Cortex of kidney (tissue), 1 donor: ENCODE results near the gene TMEM87B.

Experiments
- DNase-seq: peaks from one replicate; lab custom pipeline; 2025; lab: John Stamatoyannopoulos, UW

The TMEM87B gene

GRCh38 chr2:112151701-112152440, 96.8 kb downstream of the TMEM87B start:
- DNase-seq: no peak

GRCh38 chr2:112152476-112153178, 97.6 kb downstream of the TMEM87B start:
- no peak for DNase-seq

DNA sequence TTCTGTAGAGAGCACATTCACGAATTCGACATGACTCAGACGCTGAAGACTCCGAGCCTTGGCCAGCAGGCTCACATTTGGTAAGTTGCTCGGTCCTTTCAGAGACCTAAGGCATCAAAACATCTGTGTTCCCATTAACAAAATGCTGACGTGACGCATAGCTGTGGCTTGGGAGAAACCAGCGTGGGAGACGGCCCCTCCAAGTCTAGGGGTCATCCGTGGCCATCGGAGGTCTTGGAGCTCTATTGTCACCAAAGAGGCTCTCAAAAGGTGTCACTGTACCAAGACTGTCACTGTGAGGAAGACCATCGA, 98.1 kb downstream of the TMEM87B start:
- no peak for DNase-seq

- no peak for DNase-seq
Measured at GRCh38 chr2:112153501-112153900, 98.4 kb downstream of the TMEM87B start.

DNA sequence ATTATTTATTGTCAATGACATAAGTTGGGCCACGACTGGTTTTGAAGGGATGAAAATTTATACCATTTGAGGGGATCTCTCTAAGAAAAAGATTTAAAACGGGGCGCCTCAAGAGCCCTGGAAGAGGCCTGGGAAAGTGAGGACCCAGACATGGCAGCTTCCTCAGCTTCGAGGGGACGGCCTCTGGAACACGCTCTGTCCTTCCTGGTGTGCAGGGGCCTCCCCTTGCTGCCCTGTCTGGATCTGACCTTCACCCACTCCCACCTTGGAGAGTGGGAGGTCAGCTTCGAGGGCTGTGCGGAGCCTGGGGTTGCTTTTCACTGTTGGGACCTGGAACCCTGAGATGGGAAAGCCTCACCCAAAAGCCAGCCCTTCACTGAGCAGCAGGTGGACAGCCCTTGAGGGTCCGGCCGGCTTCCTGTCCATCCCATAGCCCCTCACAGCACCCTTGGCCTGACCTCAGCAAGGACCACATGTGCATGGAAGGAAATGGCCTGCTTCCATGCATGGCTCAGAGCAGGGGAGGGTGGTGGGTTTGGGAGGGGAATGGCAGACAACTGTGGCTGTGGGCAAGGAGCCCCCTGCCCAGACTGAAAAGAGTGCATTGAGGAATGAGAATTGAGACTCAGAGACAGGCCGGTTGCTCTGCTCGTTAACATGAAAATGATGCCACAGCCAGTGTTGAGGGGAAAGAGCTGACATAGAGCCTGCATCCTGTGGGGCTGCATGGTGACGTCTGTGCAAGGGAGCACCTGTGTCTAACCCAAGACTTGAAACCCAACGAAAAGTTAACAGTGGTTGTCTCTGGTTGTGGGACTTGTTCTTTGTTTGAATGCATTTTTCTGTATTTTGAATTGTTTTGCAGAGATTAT, 99.4 kb downstream of the TMEM87B start:
- DNase-seq: no peak

DNA sequence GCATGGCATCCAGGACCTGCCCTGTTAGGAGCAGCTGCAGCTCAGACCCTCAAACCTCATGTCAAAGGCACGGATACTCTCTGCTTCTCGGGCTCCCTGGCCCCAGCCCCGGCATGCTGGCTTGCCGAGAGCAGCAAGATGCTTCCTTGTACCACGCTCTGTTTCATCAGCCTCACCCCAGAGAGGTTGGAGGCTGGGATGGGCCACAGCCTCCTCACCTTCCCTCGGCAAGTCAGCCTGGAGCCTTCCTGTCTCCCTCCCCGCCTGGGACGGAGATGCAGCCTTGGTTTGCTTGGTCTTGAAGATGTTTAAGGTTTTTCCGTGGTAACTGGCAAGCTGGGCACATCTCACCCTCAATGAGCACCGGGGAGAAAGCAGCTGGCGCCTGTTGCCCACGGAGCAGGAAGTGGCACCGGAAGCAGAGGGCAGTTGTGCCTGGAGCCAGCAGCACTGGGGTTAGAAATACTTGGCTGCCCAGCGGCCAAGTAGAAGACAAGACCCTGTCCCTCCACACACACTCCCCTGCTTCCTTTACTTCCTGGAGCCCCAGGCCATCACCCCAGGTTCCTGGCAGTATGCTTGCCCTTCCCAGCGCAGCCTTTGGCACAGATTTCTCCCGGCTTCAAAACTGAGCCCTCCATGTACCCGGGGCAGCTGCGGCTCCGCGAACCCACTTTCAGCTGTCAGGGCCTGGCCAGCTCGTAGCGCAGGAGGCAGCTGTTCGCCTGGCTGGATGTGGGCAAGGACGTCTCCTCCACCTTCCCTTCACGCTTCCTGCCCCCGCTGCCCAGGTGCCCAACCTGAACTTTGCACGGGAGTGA, 100.5 kb downstream of the TMEM87B start:
- DNase-seq: no peak

DNA sequence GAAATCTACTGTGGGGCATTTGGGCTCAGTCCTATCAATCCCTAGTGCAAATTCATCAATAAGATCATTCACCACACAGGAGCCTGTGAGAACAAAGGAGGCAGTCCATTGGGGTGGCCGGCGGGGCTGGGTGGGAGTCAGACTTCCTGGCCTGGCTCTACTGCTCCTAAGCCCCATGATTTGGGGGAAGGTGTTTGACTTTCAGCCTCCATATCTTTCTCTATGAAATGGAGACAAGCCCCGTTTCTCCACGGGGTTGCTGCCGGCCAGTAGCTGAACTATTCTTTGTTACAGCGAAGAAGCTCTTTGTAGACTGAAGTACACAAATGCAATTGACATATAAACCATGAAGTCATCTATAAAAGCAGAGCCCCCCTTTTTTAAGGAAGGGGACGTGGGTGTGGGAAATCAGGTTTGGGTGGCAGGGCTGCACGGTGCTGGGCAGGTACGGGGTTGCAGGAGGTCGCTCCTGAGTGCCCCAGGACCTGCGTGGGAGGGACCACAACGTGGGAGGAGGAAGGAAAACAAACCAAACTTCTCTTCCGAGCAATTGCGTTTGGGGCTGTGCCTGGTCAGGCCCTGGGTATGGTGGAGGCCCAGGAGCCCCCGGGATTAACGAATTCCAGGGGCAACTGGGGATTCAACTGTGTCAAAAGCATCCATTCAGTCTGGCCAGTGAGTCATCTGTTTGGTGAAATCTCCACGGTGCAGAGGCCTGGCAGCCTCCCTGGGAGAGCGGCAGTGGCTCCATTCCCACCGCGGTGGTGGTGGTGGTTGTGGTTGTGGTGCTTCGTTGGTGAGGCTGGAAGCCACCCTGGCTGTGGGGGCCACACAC, 101.3 kb downstream of the TMEM87B start:
- no peak for DNase-seq

DNA sequence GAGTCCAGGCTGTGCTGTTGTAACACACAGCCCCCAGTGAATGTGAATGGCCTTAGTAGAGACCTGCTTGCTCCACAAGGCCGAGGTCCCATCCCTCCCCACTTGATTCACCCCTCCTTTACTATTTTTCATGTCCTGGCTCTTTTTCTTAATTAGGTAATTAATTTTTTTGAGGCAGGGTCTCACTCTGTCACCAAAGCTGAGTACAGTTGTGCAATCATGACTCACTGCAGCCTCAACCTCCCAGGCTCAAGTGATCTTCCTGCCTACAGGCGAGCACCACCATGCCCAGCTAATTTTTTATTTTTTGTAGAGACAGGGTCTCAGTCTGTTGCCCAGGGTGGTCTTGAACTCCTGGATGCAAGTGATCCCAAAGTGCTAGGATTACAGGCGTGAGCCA, 102.4 kb downstream of the TMEM87B start:
- DNase-seq: no peak

- no peak for DNase-seq
Measured at GRCh38 chr2:112159454-112159921, 104.4 kb downstream of the TMEM87B start.

- no peak for DNase-seq
Measured at GRCh38 chr2:112160283-112161250, 105.5 kb downstream of the TMEM87B start.

DNA sequence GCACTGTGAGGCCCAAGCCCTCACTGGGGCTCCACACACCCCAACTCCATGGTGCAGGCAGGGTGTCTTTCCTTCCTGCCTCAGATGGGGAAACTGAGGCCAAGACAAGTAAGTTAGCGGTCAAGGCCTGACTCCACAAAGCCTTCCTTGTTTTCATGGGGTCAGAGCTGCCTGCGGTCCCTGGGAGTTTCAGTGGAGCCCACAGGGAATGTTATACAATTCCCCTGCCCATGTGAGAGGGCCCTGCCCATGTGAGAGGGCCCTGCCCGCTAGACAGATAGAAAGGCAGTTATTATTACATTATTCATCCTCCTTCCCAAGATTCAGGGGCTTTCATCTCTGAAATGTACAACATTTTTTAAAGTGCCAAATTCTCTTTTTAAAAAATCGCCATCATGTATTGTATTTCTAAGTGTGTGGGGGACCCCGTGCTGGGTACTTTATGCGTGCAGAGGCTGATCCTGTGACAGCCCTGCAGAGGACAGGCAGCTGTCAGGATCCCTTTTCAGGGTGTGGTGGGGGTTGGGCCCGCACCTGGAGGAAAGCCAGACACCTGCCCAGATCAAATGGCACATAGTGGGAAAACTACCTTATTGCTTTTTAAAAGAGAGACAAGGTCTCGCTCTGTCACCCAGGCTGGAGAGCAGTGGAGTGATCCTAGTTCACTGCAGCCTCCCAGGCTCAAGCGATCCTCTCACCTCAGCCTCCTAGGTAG, 106.5 kb downstream of the TMEM87B start:
- DNase-seq: no peak

DNA sequence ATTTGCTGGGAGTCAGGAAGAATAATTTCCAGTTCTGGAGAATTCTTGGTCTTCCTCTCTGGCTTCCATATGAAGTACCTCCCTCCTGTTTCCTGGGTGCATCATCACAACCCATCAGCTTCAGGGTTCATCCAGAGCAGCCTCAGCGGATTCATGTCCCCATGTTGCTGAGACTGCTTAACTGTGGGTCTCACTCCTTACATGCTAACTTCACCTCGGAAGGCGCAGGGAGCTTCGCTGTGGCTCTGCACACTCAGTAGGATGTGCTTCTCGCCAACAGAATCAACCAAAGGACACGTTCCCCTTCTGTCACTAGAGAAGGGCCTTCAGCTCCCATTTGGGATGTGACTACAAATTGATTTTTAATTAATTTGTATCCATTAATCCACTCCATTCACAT, 107.3 kb downstream of the TMEM87B start:
- DNase-seq: no peak

DNA sequence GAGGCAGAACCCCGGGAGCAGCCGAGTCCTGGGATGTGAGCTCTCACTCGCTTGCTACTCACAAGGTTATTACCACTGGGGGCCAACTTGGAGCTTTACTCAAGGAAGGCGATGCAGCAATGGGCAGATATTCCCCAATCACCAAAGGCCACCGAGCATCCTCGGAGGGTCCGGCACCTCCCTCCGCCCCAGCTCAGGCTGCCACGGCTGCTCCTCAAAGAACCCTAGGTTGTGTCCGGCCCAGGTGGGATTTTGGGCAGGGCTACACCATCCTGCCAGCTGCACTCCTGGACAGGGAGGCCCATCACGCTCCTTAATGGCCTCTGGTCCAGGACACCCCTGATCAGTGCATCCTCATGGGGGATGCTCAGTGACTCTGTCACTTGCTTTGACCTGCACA, 107.9 kb downstream of the TMEM87B start:
- DNase-seq: no peak

DNA sequence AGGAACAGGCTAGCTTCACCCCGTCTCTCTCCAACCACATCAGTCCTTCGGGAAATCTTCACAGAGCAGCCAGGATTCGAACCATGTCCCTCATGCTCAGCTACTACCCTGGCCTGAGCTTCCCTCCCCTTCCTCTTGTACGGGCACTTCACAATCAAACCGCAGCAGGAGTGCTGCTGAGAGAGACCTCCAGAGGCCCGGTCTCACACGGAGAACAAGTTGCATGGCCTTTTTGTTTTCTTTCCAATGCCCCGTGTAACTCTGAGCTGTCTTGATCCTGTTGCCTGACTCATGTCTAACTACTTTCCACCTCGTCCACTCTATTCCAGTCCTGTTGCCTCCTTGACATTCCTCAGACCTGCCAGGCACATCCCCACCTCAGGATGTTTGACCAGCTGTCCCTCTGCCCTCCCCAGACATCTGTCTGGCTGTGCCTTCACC, 108.5 kb downstream of the TMEM87B start:
- DNase-seq: no peak

GRCh38 chr2:112164876-112165275, 109.8 kb downstream of the TMEM87B start:
- DNase-seq: no peak

DNA sequence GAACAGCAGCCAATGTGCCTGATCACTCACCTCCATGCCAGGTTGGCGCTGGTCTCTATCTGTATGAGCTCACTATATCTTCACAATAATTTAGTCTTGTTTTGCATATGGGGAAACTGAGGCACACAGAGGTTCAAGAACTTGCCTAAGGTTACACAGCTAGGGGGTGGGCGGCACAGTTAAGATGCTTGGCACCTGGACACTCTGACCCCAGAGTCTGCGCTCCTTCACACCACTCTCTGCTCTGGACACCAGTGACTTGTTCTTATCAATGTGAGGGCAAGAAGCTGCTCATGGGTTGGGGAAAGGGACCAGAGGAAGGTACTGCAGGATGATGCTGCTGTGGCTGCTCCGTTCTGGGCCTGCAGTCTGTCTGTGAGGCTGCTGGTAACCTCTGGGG, 110.2 kb downstream of the TMEM87B start:
- no peak for DNase-seq

DNA sequence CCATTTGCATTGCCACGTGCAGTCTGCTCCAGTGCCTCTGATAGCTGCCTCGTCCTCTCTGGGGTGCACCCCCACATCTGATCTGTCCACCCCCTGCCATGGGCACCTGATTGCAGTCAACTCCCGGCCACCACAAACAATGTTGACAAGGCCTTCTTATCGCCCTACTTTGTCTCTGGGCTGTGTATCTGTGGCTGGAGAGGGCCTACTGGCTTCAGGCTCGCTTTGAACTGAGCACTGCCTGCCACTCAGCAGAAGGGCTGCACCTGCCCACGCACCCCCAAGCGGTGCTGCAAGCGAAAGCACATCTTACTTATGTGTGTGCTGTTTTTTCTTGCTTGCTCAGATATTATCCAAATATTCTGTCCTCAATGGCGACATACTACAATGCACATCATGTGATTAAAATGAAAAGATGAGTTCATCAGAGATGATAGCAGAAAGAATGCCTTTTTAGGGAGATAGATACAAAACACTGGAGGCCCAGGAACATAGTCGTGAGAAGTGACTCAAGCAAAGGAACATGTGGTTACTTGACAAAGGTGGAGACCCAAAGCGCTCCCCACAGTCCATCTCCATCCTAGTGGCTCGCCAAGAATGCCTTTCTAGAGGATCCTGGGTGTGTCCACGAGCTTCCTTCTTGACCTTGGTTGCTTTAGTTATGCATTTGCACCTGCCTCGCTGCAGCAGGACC, 111.9 kb downstream of the TMEM87B start:
- DNase-seq: no peak

DNA sequence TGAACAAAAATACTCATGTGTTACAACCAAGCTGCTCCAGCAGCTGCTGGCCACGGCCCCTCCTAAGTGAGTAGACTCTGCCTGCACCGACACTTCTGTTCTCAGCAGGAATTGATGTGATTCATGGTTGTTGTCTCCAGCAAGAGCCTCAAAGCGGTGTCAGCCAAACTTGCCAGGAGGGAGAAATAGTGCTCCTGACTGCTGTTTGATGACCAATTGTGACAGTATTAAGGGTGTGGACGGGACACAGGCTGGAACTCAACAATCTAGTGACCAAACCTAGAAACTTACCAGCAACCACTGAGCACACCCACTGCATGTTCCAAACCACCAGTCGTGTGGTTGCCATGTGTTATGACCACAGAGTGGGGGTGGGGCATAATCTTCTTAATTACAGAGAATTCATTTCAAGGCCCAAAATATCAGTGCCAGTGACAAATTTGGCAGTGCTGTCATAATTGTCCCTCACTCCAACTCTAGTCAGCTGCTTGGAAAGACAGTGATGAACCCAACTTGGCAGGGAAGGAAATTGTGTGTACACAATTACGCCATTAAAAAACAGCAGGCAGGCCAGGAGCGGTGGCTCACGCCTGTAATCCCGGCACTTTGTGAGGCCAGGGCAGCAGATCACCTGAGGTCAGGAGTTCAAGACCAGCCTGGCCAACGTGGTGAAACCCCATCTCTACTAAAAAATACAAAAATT, 113.5 kb downstream of the TMEM87B start:
- no peak for DNase-seq
